ENCODE data around the gene POLE. TPM values are rescaled to one million over a fixed set of nuclear protein-coding genes. Genes with fewer than 3 reads are reported as not detected.

POLE gene
- total and polyA plus RNA-seq, 9 of the 15 experiments (the other 6 are each of a cell fraction or from before 2014, with no cell fraction given): 2.4 to 154 (median 49.6) TPM

GRCh38 chr12:132726386-132726785 lies 39.2 kb upstream of the POLE start:
- in situ Hi-C loops (cut with MboI): no loop called here
- no peaks in the 10 kb centered on the region for H3K27me3 ChIP-seq (ENCODE audit: control insufficient read depth in 2 of 2, insufficient read depth in 2 of 2, low read length in 2 of 2)
- ChIA-PET POLR2A (no interaction called here), CTCF (ENCODE audit: low intra/inter-chr PET ratio) (no interaction called here)
- H3K79me2 ChIP-seq (ENCODE audit: control insufficient read depth, insufficient read depth, low read length): no peaks in the 10 kb centered on the region; the same call in 2 of the 3 replicates
- H3K9ac ChIP-seq (ENCODE audit: insufficient read depth in 1 of 2, low read depth in 2 of 2, low read length in 2 of 2): no peak overlapping the region
- TF ChIP-seq GTF2F1 (IDR thresholded peaks at IDR 0.05; ENCODE audit: low read depth, low read length) (no peak), POLR2AphosphoS5 (IDR thresholded peaks at IDR 0.05; ENCODE audit: control insufficient read depth, insufficient read depth, low read depth, low read length) (no peak), ZBTB43 (CRISPR knock-in tag; IDR thresholded peaks at IDR 0.05) (no peak)
- DNase-seq (ENCODE audit: extremely low read depth in 1 of 4, low spot score in 3 of 4) (no peak), FAIRE-seq (no peak), ATAC-seq (no peak)
- H4K20me1 ChIP-seq (replicated peaks; ENCODE audit: control insufficient read depth, insufficient read depth, low read length): no peaks in the 10 kb centered on the region; the same call in 1 of the 2 replicates
- H3K4me1 ChIP-seq (replicated peaks in 1 of 2; ENCODE audit: control insufficient read depth in 2 of 2, insufficient read depth in 2 of 2, low read length in 2 of 2): peaks cover 0 to 18% of the 10 kb centered on the region in 2 experiments; a peak in 3 of 5 replicates
- peaks cover 5% of the 10 kb centered on the region for H3K9me1 ChIP-seq (ENCODE audit: control insufficient read depth, insufficient read depth, low read length)
- no TSS peak for BruUV-seq (replicated peaks)
- H2AFZ ChIP-seq (ENCODE audit: low read depth, low read length): no peak overlapping the region
- WGBS (ENCODE audit: insufficient coverage, low coverage, missing lambda C conversion rate): 94% methylated on average over 10 of the region's 12 CpGs
- intact Hi-C loops (cut with micrococcal nuclease): no loop called here
- H3K9me3 ChIP-seq (replicated peaks; ENCODE audit: control insufficient read depth, insufficient read depth, low read depth, low read length): peaks cover 6% of the 10 kb centered on the region; the same call in 1 of the 2 replicates
- H3K27ac ChIP-seq (ENCODE audit: extremely low read depth, low read depth, low read length): no peak overlapping the region
- H3K4me2 ChIP-seq (ENCODE audit: insufficient read depth, low read length): no peak overlapping the region
- H3K4me3 ChIP-seq: no peak overlapping the region
- H3K36me3 ChIP-seq (ENCODE audit: control insufficient read depth, insufficient read depth, low read length): peaks cover 93% of the 10 kb centered on the region
